Liver (tissue), 3 donors: ENCODE data around the gene NTM.

Source experiments
- ATF3 ChIP-seq: IDR thresholded peaks from 2 replicates; pipeline ENCODE4 v1.6.1; 2016; ENCODE audit warnings: antibody characterized with exemption
- CTCF ChIP-seq: fragments of 150-350 bp; IDR thresholded peaks from 2 replicates; pipeline ENCODE4 v1.5.1; 2017; ENCODE audit warnings: improper control_type of control experiment, low read depth, low read length; ENCODE audit not compliant: missing input control
- EGR1 ChIP-seq, 2 donors: IDR thresholded peaks; 2 replicates each; pipeline ENCODE4 v1.6.1; 2016 to 2018; ENCODE audit warnings: antibody characterized with exemption in 2 of 2, low read depth in 2 of 2
- FOXA1 ChIP-seq: IDR thresholded peaks from 2 replicates; pipeline ENCODE4 v1.6.1; 2016; ENCODE audit warnings: antibody characterized with exemption
- FOXA2 ChIP-seq: IDR thresholded peaks from 2 replicates; pipeline ENCODE4 v1.6.1; 2016; ENCODE audit warnings: antibody characterized with exemption
- GABPA ChIP-seq, 2 donors: IDR thresholded peaks in 1 of 2; conservative IDR thresholded peaks in 1 of 2; 2 replicates each; pipeline ENCODE4 v1.6.1; 2016; ENCODE audit warnings: antibody characterized with exemption in 2 of 2, mild to moderate bottlenecking in 1 of 2, moderate library complexity in 1 of 2
- JUND ChIP-seq, 2 donors: IDR thresholded peaks; 2 replicates each; pipeline ENCODE4 v1.6.1; 2016; ENCODE audit warnings: antibody characterized with exemption in 2 of 2
- NR2F2 ChIP-seq: IDR thresholded peaks from 2 replicates; pipeline ENCODE4 v1.6.1; 2016; ENCODE audit warnings: antibody characterized with exemption
- RAD21 ChIP-seq, 2 donors: IDR thresholded peaks; 2 replicates each; pipeline ENCODE4 v1.6.1; 2016; ENCODE audit warnings: antibody characterized with exemption in 2 of 2, mild to moderate bottlenecking in 2 of 2
- RXRA ChIP-seq, 2 donors: IDR thresholded peaks; 2 replicates each; pipeline ENCODE4 v1.6.1; 2017 to 2018; ENCODE audit warnings: antibody characterized with exemption in 2 of 2, mild to moderate bottlenecking in 1 of 2
- SP1 ChIP-seq: IDR thresholded peaks from 2 replicates; pipeline ENCODE4 v1.6.1; 2018; ENCODE audit warnings: antibody characterized with exemption, mild to moderate bottlenecking
- TAF1 ChIP-seq: conservative IDR thresholded peaks from 2 replicates; pipeline ENCODE4 v1.6.1; 2016; ENCODE audit warnings: antibody characterized with exemption, mild to moderate bottlenecking
- YY1 ChIP-seq: IDR thresholded peaks from 2 replicates; pipeline ENCODE4 v1.6.1; 2016; ENCODE audit warnings: antibody characterized with exemption, mild to moderate bottlenecking
- TF ChIP-seq, protein P1 (sequence below): IDR thresholded peaks from 2 replicates; pipeline ENCODE4 v1.6.1; 2016; ENCODE audit warnings: antibody characterized with exemption, mild to moderate bottlenecking
- donor health status: healthy.
- donor health status: healthy.

DNA sequence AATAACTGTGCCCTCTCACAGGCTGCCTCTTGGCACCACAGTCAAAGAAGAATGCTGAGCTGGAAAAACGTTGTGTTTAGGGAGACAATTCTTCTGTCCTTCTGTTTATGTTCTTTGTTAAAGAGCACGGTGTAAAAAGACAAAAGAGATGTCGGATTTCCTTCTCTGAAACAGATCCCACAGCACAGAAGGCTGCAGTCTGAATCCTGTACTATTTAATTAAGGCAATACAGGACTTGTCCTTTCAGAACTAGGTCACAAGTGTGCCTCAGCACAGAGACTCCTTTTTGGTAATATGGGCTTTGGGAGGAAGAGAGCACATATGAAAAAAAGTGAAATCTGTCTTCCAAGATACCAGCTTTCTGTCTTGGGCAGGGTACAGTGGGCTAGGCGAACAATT, 201.2 kb downstream of the NTM start:
- TF ChIP-seq CTCF (no peak), YY1 (no peak), TAF1 (no peak), ATF3 (no peak), NR2F2 (no peak), RAD21 (IDR thresholded peaks at IDR 0.05) (no peak), GABPA (IDR thresholded peaks at IDR 0.05 in 1 of 2, conservative IDR thresholded peaks at IDR 0.05 in 1 of 2) (no peak), SP1 (no peak), EGR1 (IDR thresholded peaks at IDR 0.05; ENCODE audit: low read depth in 2 of 2) (no peak), JUND (IDR thresholded peaks at IDR 0.05) (no peak), FOXA1 (no peak), FOXA2 (no peak), RXRA (IDR thresholded peaks at IDR 0.05) (no peak)
- TF ChIP-seq, protein P1, sequence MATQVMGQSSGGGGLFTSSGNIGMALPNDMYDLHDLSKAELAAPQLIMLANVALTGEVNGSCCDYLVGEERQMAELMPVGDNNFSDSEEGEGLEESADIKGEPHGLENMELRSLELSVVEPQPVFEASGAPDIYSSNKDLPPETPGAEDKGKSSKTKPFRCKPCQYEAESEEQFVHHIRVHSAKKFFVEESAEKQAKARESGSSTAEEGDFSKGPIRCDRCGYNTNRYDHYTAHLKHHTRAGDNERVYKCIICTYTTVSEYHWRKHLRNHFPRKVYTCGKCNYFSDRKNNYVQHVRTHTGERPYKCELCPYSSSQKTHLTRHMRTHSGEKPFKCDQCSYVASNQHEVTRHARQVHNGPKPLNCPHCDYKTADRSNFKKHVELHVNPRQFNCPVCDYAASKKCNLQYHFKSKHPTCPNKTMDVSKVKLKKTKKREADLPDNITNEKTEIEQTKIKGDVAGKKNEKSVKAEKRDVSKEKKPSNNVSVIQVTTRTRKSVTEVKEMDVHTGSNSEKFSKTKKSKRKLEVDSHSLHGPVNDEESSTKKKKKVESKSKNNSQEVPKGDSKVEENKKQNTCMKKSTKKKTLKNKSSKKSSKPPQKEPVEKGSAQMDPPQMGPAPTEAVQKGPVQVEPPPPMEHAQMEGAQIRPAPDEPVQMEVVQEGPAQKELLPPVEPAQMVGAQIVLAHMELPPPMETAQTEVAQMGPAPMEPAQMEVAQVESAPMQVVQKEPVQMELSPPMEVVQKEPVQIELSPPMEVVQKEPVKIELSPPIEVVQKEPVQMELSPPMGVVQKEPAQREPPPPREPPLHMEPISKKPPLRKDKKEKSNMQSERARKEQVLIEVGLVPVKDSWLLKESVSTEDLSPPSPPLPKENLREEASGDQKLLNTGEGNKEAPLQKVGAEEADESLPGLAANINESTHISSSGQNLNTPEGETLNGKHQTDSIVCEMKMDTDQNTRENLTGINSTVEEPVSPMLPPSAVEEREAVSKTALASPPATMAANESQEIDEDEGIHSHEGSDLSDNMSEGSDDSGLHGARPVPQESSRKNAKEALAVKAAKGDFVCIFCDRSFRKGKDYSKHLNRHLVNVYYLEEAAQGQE, result no peak
